ENCODE results near the gene ARHGEF12. TPM values are rescaled to one million over a fixed set of nuclear protein-coding genes. Genes with fewer than 3 reads are reported as not detected.

ARHGEF12 gene, protein sequence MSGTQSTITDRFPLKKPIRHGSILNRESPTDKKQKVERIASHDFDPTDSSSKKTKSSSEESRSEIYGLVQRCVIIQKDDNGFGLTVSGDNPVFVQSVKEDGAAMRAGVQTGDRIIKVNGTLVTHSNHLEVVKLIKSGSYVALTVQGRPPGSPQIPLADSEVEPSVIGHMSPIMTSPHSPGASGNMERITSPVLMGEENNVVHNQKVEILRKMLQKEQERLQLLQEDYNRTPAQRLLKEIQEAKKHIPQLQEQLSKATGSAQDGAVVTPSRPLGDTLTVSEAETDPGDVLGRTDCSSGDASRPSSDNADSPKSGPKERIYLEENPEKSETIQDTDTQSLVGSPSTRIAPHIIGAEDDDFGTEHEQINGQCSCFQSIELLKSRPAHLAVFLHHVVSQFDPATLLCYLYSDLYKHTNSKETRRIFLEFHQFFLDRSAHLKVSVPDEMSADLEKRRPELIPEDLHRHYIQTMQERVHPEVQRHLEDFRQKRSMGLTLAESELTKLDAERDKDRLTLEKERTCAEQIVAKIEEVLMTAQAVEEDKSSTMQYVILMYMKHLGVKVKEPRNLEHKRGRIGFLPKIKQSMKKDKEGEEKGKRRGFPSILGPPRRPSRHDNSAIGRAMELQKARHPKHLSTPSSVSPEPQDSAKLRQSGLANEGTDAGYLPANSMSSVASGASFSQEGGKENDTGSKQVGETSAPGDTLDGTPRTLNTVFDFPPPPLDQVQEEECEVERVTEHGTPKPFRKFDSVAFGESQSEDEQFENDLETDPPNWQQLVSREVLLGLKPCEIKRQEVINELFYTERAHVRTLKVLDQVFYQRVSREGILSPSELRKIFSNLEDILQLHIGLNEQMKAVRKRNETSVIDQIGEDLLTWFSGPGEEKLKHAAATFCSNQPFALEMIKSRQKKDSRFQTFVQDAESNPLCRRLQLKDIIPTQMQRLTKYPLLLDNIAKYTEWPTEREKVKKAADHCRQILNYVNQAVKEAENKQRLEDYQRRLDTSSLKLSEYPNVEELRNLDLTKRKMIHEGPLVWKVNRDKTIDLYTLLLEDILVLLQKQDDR (N-terminal part only)
- polyA plus RNA-seq (2013, experiment 1 of 2) = 43.3 TPM
- 40.8 TPM for polyA plus RNA-seq (2013, experiment 2 of 2)

- Histone ChIP-seq H3K4me3 (ENCODE audit: extremely low read depth, insufficient read depth, low read length, poor library complexity, severe bottlenecking) (peak within 1 kb of the TSS; percentile 94), H3K4me1 (ENCODE audit: control insufficient read depth, insufficient read depth, low read length, poor library complexity, severe bottlenecking) (peaks cover 19% of the 10 kb centered on the region), H3K36me3 (ENCODE audit: control insufficient read depth, insufficient read depth, low read length) (peaks cover 5% of the 10 kb centered on the region), H3K9me3 (ENCODE audit: control insufficient read depth, low read length) (no peaks in the 10 kb centered on the region), H3K27ac (ENCODE audit: low read depth, low read length, severe bottlenecking) (peak within 1 kb of the TSS; percentile 78)
- 0 to 1% methylated on average over 50 to 65 of the region's 92 CpGs for WGBS, 2 experiments (ENCODE audit: insufficient coverage in 2 of 2)
Measured at GRCh38 chr11:120335908-120336640, at the start of gene ARHGEF12. ARHGEF12 (plus strand) TSS chr11:120336413; CDS start chr11:120337244, 831 bp downstream.

DNA sequence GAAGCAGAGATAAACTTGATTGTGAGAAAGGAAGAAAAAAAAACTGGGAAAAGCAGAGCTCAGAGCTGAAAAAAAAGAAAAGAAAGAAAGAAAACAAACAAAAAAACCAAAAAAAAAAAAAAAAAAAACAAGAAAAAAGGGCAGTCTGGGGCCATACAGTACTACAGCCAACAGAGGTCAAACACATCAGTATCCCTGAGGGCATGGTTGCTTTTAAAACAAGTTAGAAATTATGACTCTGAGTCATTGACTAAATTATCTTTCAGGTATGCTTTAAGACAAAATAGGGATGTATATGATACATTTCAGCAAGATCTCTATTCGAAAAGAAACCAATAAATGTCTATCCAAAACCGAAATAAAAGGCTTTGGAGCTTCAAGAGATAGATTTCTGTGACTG is 48.2 kb upstream of the ARHGEF12 start:
- Histone ChIP-seq H3K27ac (ENCODE audit: low read depth, low read length, severe bottlenecking) (no peak overlapping the region), H3K9me3 (ENCODE audit: control insufficient read depth, low read length) (no peaks in the 10 kb centered on the region), H3K4me3 (ENCODE audit: extremely low read depth, insufficient read depth, low read length, poor library complexity, severe bottlenecking) (no peak overlapping the region), H3K4me1 (ENCODE audit: control insufficient read depth, insufficient read depth, low read length, poor library complexity, severe bottlenecking) (no peaks in the 10 kb centered on the region), H3K36me3 (ENCODE audit: control insufficient read depth, insufficient read depth, low read length) (no peaks in the 10 kb centered on the region)
- WGBS, 2 experiments (ENCODE audit: insufficient coverage in 2 of 2) = 83 to 86% methylated on average over 1 of the region's 2 CpGs

DNA sequence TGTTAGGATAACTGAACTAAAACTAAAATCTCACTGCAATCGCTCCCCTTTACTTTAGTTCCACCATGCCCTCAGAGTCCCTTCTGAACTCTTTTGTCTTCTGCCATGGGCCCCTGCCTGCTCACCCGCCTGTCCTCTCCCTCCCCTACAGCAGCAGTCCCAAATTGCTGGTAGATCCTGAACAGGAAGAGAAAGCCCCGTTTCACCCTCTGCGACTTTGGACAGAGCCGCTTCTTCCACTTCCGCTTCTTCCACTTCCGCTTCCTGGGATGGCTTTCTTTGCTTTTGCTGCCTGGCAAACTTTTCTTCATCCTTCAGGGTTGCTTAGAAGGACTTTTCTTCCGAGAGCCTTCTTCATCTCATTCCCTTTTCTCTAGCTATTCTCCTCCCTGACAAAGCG is 46.8 kb upstream of the ARHGEF12 start:
- Histone ChIP-seq H3K9me3 (ENCODE audit: control insufficient read depth, low read length) (no peaks in the 10 kb centered on the region), H3K4me1 (ENCODE audit: control insufficient read depth, insufficient read depth, low read length, poor library complexity, severe bottlenecking) (no peaks in the 10 kb centered on the region), H3K27ac (ENCODE audit: low read depth, low read length, severe bottlenecking) (no peak overlapping the region), H3K36me3 (ENCODE audit: control insufficient read depth, insufficient read depth, low read length) (no peaks in the 10 kb centered on the region), H3K4me3 (ENCODE audit: extremely low read depth, insufficient read depth, low read length, poor library complexity, severe bottlenecking) (no peak overlapping the region)
- 75 to 77% methylated on average over 4 to 8 of the region's 9 CpGs for WGBS, 2 experiments (ENCODE audit: insufficient coverage in 2 of 2)

DNA sequence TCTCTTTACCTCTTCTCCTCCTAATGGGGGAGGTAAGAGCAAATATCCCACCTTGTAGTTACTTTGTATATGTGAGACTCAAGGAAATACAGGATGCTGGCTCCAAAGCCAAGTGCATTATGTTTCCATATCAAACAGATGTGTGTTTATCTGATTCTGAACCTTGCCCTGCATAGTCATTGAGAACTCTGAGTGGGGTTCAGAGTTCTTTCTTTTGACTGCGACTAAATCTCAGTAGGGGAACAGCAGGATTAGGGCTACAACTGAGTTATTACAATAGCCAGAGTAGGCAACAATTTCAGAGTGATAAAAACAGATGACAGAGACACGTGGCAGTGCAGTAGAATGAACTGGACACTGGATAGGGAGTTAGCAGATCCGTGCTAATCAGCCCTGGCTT is 45.3 kb upstream of the ARHGEF12 start:
- Histone ChIP-seq H3K4me3 (ENCODE audit: extremely low read depth, insufficient read depth, low read length, poor library complexity, severe bottlenecking) (no peak overlapping the region), H3K36me3 (ENCODE audit: control insufficient read depth, insufficient read depth, low read length) (no peaks in the 10 kb centered on the region), H3K9me3 (ENCODE audit: control insufficient read depth, low read length) (no peaks in the 10 kb centered on the region), H3K4me1 (ENCODE audit: control insufficient read depth, insufficient read depth, low read length, poor library complexity, severe bottlenecking) (no peaks in the 10 kb centered on the region), H3K27ac (ENCODE audit: low read depth, low read length, severe bottlenecking) (no peak overlapping the region)
- WGBS, 2 experiments (ENCODE audit: insufficient coverage in 2 of 2) = 75 to 79% methylated on average over 3 of the region's 3 CpGs

DNA sequence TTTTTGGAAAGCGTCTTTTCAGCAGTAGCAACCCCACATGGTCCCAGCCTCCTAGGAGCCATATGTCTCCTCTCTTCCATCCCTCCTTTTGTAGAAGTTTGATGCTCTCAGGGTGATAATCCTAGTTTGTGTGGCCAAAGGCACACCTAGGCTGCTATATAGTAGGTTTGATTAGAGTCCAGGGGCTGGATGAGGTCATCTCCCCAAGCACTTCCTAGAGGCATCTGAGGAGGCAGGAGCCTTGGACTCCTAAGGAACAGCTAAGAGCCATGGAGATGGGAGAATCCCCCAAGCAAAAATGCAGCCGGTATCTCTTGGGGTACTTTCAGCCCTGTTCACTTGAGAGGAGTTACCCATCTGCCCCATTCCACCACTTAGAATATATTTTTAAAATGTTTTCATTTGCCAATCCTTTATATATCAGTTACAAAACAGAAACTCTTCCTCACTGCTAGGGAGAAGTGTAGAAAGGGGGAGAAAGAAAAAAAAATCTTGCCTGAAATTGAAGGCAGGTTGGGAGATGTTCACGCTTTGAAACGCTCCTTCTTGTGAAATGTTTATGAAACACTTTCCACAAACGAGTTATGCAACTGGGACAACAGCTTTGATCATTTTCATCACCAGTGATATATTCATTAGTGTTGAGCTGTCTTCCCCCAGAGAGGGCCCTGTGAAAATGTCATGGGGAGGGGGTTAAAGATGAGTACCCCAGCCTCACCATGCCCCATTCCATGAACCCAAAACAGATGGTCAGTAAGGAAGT is 43.0 kb upstream of the ARHGEF12 start:
- no peaks in the 10 kb centered on the region for H3K4me1 ChIP-seq (ENCODE audit: control insufficient read depth, insufficient read depth, low read length, poor library complexity, severe bottlenecking)
- no peaks in the 10 kb centered on the region for H3K36me3 ChIP-seq (ENCODE audit: control insufficient read depth, insufficient read depth, low read length)
- 89 to 100% methylated on average over 1 to 3 of the region's 5 CpGs for WGBS, 2 experiments (ENCODE audit: insufficient coverage in 2 of 2)
- H3K27ac ChIP-seq (ENCODE audit: low read depth, low read length, severe bottlenecking) = no peak overlapping the region
- H3K9me3 ChIP-seq (ENCODE audit: control insufficient read depth, low read length) = no peaks in the 10 kb centered on the region
- H3K4me3 ChIP-seq (ENCODE audit: extremely low read depth, insufficient read depth, low read length, poor library complexity, severe bottlenecking) = no peak overlapping the region

- no peak overlapping the region for H3K27ac ChIP-seq (ENCODE audit: low read depth, low read length, severe bottlenecking)
- H3K4me3 ChIP-seq (ENCODE audit: extremely low read depth, insufficient read depth, low read length, poor library complexity, severe bottlenecking) = no peak overlapping the region
- no peaks in the 10 kb centered on the region for H3K36me3 ChIP-seq (ENCODE audit: control insufficient read depth, insufficient read depth, low read length)
- H3K4me1 ChIP-seq (ENCODE audit: control insufficient read depth, insufficient read depth, low read length, poor library complexity, severe bottlenecking) = no peaks in the 10 kb centered on the region
- no peaks in the 10 kb centered on the region for H3K9me3 ChIP-seq (ENCODE audit: control insufficient read depth, low read length)
- WGBS, 2 experiments (ENCODE audit: insufficient coverage in 2 of 2) = 92 to 100% methylated on average over 3 of the region's 5 CpGs
Measured at GRCh38 chr11:120294096-120294495, 42.1 kb upstream of the ARHGEF12 start.

DNA sequence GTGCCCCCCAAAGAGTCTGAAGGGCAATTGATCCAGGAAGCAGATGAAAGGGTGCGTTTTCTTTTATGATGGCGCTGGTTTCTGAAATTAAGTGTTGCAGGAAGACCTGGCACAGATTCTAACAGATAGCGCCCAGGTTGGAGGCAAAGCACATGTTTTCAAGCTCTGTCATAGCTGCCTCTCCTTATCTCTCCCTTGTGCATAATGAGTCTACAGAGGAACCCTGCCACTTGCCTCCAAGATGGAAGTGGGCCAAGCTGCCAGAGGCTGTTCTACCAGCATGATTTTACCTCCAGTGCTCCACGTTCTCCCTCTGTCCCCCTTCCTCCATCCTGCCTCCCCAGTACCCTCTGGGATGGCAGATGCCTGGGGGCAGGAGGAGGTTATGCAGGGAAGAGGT is 41.1 kb upstream of the ARHGEF12 start:
- Histone ChIP-seq H3K4me3 (ENCODE audit: extremely low read depth, insufficient read depth, low read length, poor library complexity, severe bottlenecking) (no peak overlapping the region), H3K9me3 (ENCODE audit: control insufficient read depth, low read length) (no peaks in the 10 kb centered on the region), H3K27ac (ENCODE audit: low read depth, low read length, severe bottlenecking) (no peak overlapping the region), H3K4me1 (ENCODE audit: control insufficient read depth, insufficient read depth, low read length, poor library complexity, severe bottlenecking) (no peaks in the 10 kb centered on the region), H3K36me3 (ENCODE audit: control insufficient read depth, insufficient read depth, low read length) (no peaks in the 10 kb centered on the region)
- 96 to 97% methylated on average over 3 of the region's 4 CpGs for WGBS, 2 experiments (ENCODE audit: insufficient coverage in 2 of 2)

GRCh38 chr11:120296554-120296953 is 39.7 kb upstream of the ARHGEF12 start:
- H3K27ac ChIP-seq (ENCODE audit: low read depth, low read length, severe bottlenecking) = no peak overlapping the region
- WGBS, 2 experiments (ENCODE audit: insufficient coverage in 2 of 2) = no CpG with 5 or more reads among the region's 5 CpGs
- no peaks in the 10 kb centered on the region for H3K4me1 ChIP-seq (ENCODE audit: control insufficient read depth, insufficient read depth, low read length, poor library complexity, severe bottlenecking)
- no peaks in the 10 kb centered on the region for H3K36me3 ChIP-seq (ENCODE audit: control insufficient read depth, insufficient read depth, low read length)
- no peaks in the 10 kb centered on the region for H3K9me3 ChIP-seq (ENCODE audit: control insufficient read depth, low read length)
- no peak overlapping the region for H3K4me3 ChIP-seq (ENCODE audit: extremely low read depth, insufficient read depth, low read length, poor library complexity, severe bottlenecking)

GRCh38 chr11:120298461-120298860 is 37.8 kb upstream of the ARHGEF12 start:
- H3K9me3 ChIP-seq (ENCODE audit: control insufficient read depth, low read length) = no peaks in the 10 kb centered on the region
- no peak overlapping the region for H3K4me3 ChIP-seq (ENCODE audit: extremely low read depth, insufficient read depth, low read length, poor library complexity, severe bottlenecking)
- no peaks in the 10 kb centered on the region for H3K4me1 ChIP-seq (ENCODE audit: control insufficient read depth, insufficient read depth, low read length, poor library complexity, severe bottlenecking)
- 65 to 79% methylated on average over 3 to 5 of the region's 5 CpGs for whole genome bisulfite sequencing, 2 experiments (ENCODE audit: insufficient coverage in 2 of 2)
- H3K36me3 ChIP-seq (ENCODE audit: control insufficient read depth, insufficient read depth, low read length) = no peaks in the 10 kb centered on the region
- no peak overlapping the region for H3K27ac ChIP-seq (ENCODE audit: low read depth, low read length, severe bottlenecking)
